Heart left ventricle (tissue), 16 donors: ENCODE measurements around the gene NLRP1. TPM values are rescaled to one million over a fixed set of nuclear protein-coding genes. Genes with fewer than 3 reads are reported as not detected.

Source experiments
- ATAC-seq, 4 donors: fragments of 200-7000 bp; cut with Tn5 transposase; one replicate each; pipeline ENCODE4 v1.9.1; 2020 to 2022; ENCODE audit warnings: moderate library complexity in 4 of 4, mild to moderate bottlenecking in 3 of 4, moderate number of reproducible peaks in 1 of 4
- DNase-seq, 5 donors: peaks; one replicate each; pipeline ENCODE4 v3.0.0-alpha.2; 2020
- H3K27ac ChIP-seq, 12 donors: fragments of 200-600 bp; sonication (generic) in 4 of 12; one replicate each; pipeline versions ENCODE4 v1.5.0 to v1.8.0; 2016 to 2022; ENCODE audit warnings: mild to moderate bottlenecking in 2 of 12
- H3K27me3 ChIP-seq, 9 donors: fragments of 200-600 bp; sonication (generic) in 2 of 9; one replicate each; pipeline versions ENCODE4 v1.5.1 to v1.8.0; 2016 to 2022; ENCODE audit warnings: mild to moderate bottlenecking in 3 of 9
- H3K36me3 ChIP-seq, 9 donors: fragments of 200-600 bp; sonication (generic) in 2 of 9; one replicate each; pipeline versions ENCODE4 v1.5.0 to v1.8.0; 2018 to 2022; ENCODE audit warnings: mild to moderate bottlenecking in 2 of 9
- H3K4me1 ChIP-seq, 12 donors: fragments of 200-600 bp; sonication (generic) in 4 of 12; one replicate each; pipeline versions ENCODE4 v1.5.0 to v1.8.0; 2016 to 2022; ENCODE audit warnings: mild to moderate bottlenecking in 3 of 12
- H3K4me3 ChIP-seq, 12 donors: fragments of 200-600 bp; sonication (generic) in 4 of 12; one replicate each; pipeline versions ENCODE4 v1.5.0 to v1.8.0; 2017 to 2022; ENCODE audit warnings: mild to moderate bottlenecking in 9 of 12, moderate library complexity in 4 of 12
- H3K9me3 ChIP-seq, 12 donors: fragments of 200-600 bp; sonication (generic) in 4 of 12; one replicate each; pipeline versions ENCODE4 v1.5.0 to v1.8.0; 2016 to 2022; ENCODE audit warnings: mild to moderate bottlenecking in 1 of 12
- POLR2A ChIP-seq, 2 donors: fragments of 450-650 bp; IDR thresholded peaks; one replicate each; pipeline ENCODE4 v1.6.1; 2017; ENCODE audit warnings: antibody characterized with exemption in 2 of 2, mild to moderate bottlenecking in 2 of 2, moderate library complexity in 2 of 2
- WGBS, 4 donors: extraction: QIAGEN DNeasy Blood & Tissue Kit in 2 of 4; methylation state at CpG; one replicate each; pipeline versions ENCODE4 v1.1.5 to v1.1.7; 2013 to 2018; 5-methylcytosine and 5-hydroxymethylcytosine counted together
- intact Hi-C, 10 donors: fragments of 100-400 bp; cut with DNase I; formaldehyde crosslinking; loops; one replicate each; pipeline versions ENCODE4 v1.11.1 to v1.14.2; 2022
- polyA plus RNA-seq, 2 donors: library from polyadenylated mRNA; stranded (reverse); fragments of 200-250 nt; gene quantifications; one replicate each; pipeline ENCODE4 v1.2.3, GENCODE V29; 2013
- total RNA-seq, 9 donors: library from RNA; depleted of rRNA in 2 of 9; stranded (reverse); fragments of >200 nt in 2 of 9; fragmentation: NEBNext Ultra II Directional in 3 of 9; extraction: Animal tissue kit (Norgen Biotek cat#: 25700) in 3 of 9; gene quantifications; one replicate each; pipeline versions ENCODE4 v1.1.0 to v1.2.4, GENCODE V29; 2016 to 2023
- TF ChIP-seq, protein P1 (sequence below), 12 donors: fragments of 200-600 bp; sonication (generic) in 4 of 12; IDR thresholded peaks; one replicate each; pipeline versions ENCODE4 v1.5.0 to v1.8.0; 2018 to 2022; ENCODE audit warnings: antibody characterized with exemption in 12 of 12, mild to moderate bottlenecking in 5 of 12
- donor health status: ischemic (EF 13 %, LVEDD 7.1; RV severe dilation, severe dysfunction).
- donor health status: healthy with polysubstance abuse.
- donor health status: DM: no; HTN: yes; CAD: no.
- donor health status: DM: no; HTN: no; CAD: no.
- donor health status: ischemic (EF 25% LVEDD 6.9; RV normal size, moderate dysfunction).
- donor health status: ischemic (EF 25% LVEDD 5.7; RV mildly dilated, moderate dysfunction).
- donor health status: healthy.
- donor health status: DM: yes; HTN: yes; CAD: no.
- donor health status: ischemic (EF 35%, LVEDD 5.7; RV mildly dilated, moderate dysfunction).
- donor health status: nonischemic (EF 11% LVEDD 7.7; RV severe dilation, severe dysfunction).
- donor health status: DM: yes; HTN: yes; CAD: no.
- donor health status: PGD.
- donor health status: ischemic (EF 29% LVEDD 5.4; RV normal size, mild dysfunction).
- donor health status: nonischemic (EF 23%, LVEDD 6.1; RV moderate dilation, normal function).

The NLRP1 gene
- total and polyA plus RNA-seq, 11 donors = 3.8 to 16.7 (median 8.8) TPM

DNA sequence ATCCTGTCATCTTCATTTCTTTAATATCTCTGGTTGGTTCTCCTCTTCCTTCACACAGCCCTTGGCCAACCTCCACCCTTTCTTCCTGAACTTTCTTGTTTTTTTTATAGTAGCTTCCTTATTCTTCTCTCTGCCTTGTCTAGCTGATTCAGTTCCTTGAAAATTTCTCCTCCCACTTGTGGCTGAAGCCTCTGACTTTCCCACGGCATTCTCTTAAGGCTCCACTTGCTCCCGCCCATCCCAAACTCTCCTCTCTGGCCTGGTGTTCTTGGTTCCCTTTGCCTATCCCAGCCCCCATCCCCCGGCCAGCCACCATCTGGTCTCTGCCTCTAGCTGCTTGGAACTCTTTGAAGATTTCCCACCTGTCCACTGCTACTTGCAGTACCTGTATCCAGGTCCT, 29.1 kb downstream of the NLRP1 start:
- Histone ChIP-seq H3K4me3 (no peak overlapping the region), H3K9me3 (no peaks in the 10 kb centered on the region), H3K36me3 (peaks cover 0 to 79% (median 62%) of the 10 kb centered on the region in 9 donors), H3K27ac (no peak overlapping the region), H3K27me3 (no peaks in the 10 kb centered on the region), H3K4me1 (no peaks in the 10 kb centered on the region)
- 64 to 78% (median 65%) methylated on average over 3 of the region's 3 CpGs for WGBS, 4 donors
- no peak for ATAC-seq
- intact Hi-C loops = no loop called here
- no peak for DNase-seq
- TF ChIP-seq, protein P1, sequence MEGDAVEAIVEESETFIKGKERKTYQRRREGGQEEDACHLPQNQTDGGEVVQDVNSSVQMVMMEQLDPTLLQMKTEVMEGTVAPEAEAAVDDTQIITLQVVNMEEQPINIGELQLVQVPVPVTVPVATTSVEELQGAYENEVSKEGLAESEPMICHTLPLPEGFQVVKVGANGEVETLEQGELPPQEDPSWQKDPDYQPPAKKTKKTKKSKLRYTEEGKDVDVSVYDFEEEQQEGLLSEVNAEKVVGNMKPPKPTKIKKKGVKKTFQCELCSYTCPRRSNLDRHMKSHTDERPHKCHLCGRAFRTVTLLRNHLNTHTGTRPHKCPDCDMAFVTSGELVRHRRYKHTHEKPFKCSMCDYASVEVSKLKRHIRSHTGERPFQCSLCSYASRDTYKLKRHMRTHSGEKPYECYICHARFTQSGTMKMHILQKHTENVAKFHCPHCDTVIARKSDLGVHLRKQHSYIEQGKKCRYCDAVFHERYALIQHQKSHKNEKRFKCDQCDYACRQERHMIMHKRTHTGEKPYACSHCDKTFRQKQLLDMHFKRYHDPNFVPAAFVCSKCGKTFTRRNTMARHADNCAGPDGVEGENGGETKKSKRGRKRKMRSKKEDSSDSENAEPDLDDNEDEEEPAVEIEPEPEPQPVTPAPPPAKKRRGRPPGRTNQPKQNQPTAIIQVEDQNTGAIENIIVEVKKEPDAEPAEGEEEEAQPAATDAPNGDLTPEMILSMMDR (IDR thresholded peaks at IDR 0.05) = no peak
- TF ChIP-seq POLR2A (IDR thresholded peaks at IDR 0.05) = no peak

DNA sequence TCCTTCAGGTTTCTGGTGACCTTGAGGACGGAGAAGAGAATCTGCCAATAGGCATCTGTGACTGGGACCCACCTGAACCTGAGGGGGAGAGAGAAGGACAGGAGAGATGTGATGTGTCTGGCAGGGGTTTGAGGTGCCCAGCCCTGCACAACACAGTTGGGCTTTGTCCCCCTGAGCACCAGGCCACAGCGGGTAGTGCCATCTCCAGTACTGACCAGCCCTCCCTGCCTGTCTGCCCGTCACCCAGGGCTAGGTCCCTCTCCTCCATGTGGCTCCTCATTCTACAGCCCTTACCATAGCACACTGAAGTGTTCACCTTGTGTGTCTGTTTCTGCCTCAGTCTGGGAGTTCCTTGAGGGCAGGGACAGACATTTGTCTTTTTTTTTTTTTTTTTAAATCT, 30.8 kb downstream of the NLRP1 start:
- ATAC-seq = no peak
- no peak for TF ChIP-seq POLR2A (IDR thresholded peaks at IDR 0.05)
- TF ChIP-seq, protein P1 (IDR thresholded peaks at IDR 0.05) = no peak
- Histone ChIP-seq H3K27ac (no peak overlapping the region), H3K4me3 (no peak overlapping the region), H3K9me3 (no peaks in the 10 kb centered on the region), H3K27me3 (no peaks in the 10 kb centered on the region), H3K4me1 (no peaks in the 10 kb centered on the region), H3K36me3 (peaks cover 0 to 78% (median 63%) of the 10 kb centered on the region in 9 donors)
- intact Hi-C loops = no loop called here
- DNase-seq = no peak
- WGBS, 4 donors = 63 to 76% (median 73%) methylated on average over 3 of the region's 3 CpGs

GRCh38 chr17:5552841-5553240, 31.5 kb downstream of the NLRP1 start:
- no peaks in the 10 kb centered on the region for H3K9me3 ChIP-seq
- ATAC-seq = no peak
- TF ChIP-seq, protein P1 (IDR thresholded peaks at IDR 0.05) = no peak
- no peaks in the 10 kb centered on the region for H3K4me1 ChIP-seq
- DNase-seq = no peak
- intact Hi-C loops = no loop called here
- H3K27ac ChIP-seq = no peak overlapping the region
- no peaks in the 10 kb centered on the region for H3K27me3 ChIP-seq
- H3K4me3 ChIP-seq = no peak overlapping the region
- peaks cover 0 to 77% (median 63%) of the 10 kb centered on the region in 9 donors for H3K36me3 ChIP-seq

DNA sequence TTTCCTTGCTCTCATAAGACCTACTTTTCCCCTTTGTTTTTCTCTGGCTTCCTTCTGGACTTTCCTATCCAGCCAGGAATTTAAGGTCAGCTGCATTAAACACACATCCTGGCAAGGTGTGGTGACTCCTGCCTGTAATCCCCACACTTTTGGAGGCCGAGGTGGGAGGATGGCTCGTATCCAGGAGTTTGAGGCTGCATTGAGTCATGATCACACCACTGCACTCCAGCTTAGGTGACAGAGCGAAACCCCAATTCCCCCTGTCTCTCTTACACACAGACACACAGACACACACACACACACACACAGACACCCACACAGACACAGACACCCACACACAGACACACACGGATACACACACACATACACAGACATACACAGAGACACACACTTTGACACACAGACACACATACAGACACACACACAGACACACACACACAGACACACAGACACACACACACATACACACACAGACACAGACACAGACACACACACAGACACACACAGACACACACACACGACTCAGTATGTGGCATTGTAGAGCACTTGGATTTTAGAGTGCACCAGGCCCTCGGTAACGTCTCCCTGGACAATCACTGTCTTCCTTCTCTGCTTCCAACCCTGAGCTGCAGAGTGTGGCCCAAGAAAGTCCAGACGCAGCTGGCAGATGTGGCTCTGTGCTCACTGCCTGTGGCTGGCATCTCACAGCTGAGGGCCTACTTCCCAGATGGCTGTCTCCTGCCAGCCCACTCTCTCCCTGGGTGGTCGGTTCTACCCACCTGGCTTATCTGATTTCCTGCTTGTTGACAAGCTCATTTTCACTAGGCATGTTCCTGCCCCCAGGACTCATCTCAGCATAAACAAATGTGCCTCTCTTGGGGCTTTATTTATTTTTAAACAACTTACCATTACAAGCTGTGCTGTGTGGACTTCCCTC, 39.0 kb downstream of the NLRP1 start:
- H3K27me3 ChIP-seq = no peaks in the 10 kb centered on the region
- H3K27ac ChIP-seq = no peak overlapping the region
- ATAC-seq (no peak), DNase-seq (no peak)
- no peak overlapping the region for H3K4me3 ChIP-seq
- H3K4me1 ChIP-seq = no peaks in the 10 kb centered on the region
- H3K36me3 ChIP-seq = peaks cover 0 to 91% (median 65%) of the 10 kb centered on the region in 9 donors
- TF ChIP-seq POLR2A (IDR thresholded peaks at IDR 0.05) = no peak
- TF ChIP-seq, protein P1 (IDR thresholded peaks at IDR 0.05) = no peak
- 72 to 80% (median 76%) methylated on average over 9 of the region's 9 CpGs for WGBS, 4 donors
- no peaks in the 10 kb centered on the region for H3K9me3 ChIP-seq
- intact Hi-C loops = no loop called here
